IPS-NIHi11 (cell line): ENCODE measurements around the gene SLC12A8.
A peak's percentile ranks its signal among the peaks of the same experiment; 100 is the strongest.

Experiments used
- DNase-seq: peaks from one replicate; pipeline ENCODE4 v3.0.0; 2012; ENCODE audit warnings: mixed read lengths, low spot score

The SLC12A8 gene

GRCh38 chr3:125054062-125054448 lies 158.5 kb downstream of the SLC12A8 start:
- no peak for DNase-seq

GRCh38 chr3:125053304-125053699 lies 159.2 kb downstream of the SLC12A8 start:
- DNase-seq: no peak

GRCh38 chr3:125052624-125053303 lies 159.8 kb downstream of the SLC12A8 start:
- no peak for DNase-seq

- DNase-seq: peak; percentile 40
Observed at GRCh38 chr3:125051715-125052581, 160.6 kb downstream of the SLC12A8 start.

GRCh38 chr3:125051205-125051604 lies 161.3 kb downstream of the SLC12A8 start:
- DNase-seq: no peak

GRCh38 chr3:125050488-125051090 lies 162.0 kb downstream of the SLC12A8 start:
- DNase-seq: no peak

- DNase-seq: no peak
Observed at GRCh38 chr3:125048282-125048681, 164.3 kb downstream of the SLC12A8 start.

GRCh38 chr3:125045965-125046364 lies 166.6 kb downstream of the SLC12A8 start:
- DNase-seq: no peak

GRCh38 chr3:125045194-125045593 lies 167.4 kb downstream of the SLC12A8 start:
- DNase-seq: no peak

- DNase-seq: no peak
Observed at GRCh38 chr3:125043599-125044151, 168.9 kb downstream of the SLC12A8 start.

GRCh38 chr3:125042725-125043406 lies 169.7 kb downstream of the SLC12A8 start:
- no peak for DNase-seq

- peak; percentile 43 for DNase-seq
Observed at GRCh38 chr3:125039131-125040100, 173.1 kb downstream of the SLC12A8 start.

GRCh38 chr3:125037498-125038150 lies 174.9 kb downstream of the SLC12A8 start:
- DNase-seq: no peak

- no peak for DNase-seq
Observed at GRCh38 chr3:125035217-125035616, 177.3 kb downstream of the SLC12A8 start.

- DNase-seq: no peak
Observed at GRCh38 chr3:125033616-125034015, 178.9 kb downstream of the SLC12A8 start.

- no peak for DNase-seq
Observed at GRCh38 chr3:125033135-125033534, 179.4 kb downstream of the SLC12A8 start.

- DNase-seq: no peak
Observed at GRCh38 chr3:125032683-125033082, 179.9 kb downstream of the SLC12A8 start.
